Stimulated activated CD8-positive, alpha-beta memory T cell treated with anti-CD3 and anti-CD28 coated beads, Interleukin-15, amount 100 ng/mL, for 48 hours (primary cell): ENCODE data around the gene MARCHF10.
"Not testable (repeated sequence)": the region's sequence is repeated elsewhere in the genome, so short reads cannot be mapped to it uniquely, and the experiment has no call there.

Experiments
- DNase-seq, 2 donors: peaks; one replicate each; pipeline ENCODE4 v3.0.0-alpha.2; 2020; ENCODE audit warnings: low read depth in 2 of 2

Gene MARCHF10, protein sequence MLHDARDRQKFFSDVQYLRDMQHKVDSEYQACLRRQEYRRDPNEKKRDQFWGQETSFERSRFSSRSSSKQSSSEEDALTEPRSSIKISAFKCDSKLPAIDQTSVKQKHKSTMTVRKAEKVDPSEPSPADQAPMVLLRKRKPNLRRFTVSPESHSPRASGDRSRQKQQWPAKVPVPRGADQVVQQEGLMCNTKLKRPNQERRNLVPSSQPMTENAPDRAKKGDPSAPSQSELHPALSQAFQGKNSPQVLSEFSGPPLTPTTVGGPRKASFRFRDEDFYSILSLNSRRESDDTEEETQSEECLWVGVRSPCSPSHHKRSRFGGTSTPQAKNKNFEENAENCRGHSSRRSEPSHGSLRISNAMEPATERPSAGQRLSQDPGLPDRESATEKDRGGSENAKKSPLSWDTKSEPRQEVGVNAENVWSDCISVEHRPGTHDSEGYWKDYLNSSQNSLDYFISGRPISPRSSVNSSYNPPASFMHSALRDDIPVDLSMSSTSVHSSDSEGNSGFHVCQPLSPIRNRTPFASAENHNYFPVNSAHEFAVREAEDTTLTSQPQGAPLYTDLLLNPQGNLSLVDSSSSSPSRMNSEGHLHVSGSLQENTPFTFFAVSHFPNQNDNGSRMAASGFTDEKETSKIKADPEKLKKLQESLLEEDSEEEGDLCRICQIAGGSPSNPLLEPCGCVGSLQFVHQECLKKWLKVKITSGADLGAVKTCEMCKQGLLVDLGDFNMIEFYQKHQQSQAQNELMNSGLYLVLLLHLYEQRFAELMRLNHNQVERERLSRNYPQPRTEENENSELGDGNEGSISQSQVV

GRCh38 chr17:62807812-62808575, at the start of gene MARCHF10:
TSS of gene MARCHF10 (minus strand) at chr17:62808314. CDS start at chr17:62801735, 6,579 bp downstream.
- peak; percentile 22 to 24 for DNase-seq

GRCh38 chr17:62857526-62857925, 49.4 kb upstream of the MARCHF10 start:
- no peak for DNase-seq

GRCh38 chr17:62856594-62856993, 48.5 kb upstream of the MARCHF10 start:
- no peak for DNase-seq

DNA sequence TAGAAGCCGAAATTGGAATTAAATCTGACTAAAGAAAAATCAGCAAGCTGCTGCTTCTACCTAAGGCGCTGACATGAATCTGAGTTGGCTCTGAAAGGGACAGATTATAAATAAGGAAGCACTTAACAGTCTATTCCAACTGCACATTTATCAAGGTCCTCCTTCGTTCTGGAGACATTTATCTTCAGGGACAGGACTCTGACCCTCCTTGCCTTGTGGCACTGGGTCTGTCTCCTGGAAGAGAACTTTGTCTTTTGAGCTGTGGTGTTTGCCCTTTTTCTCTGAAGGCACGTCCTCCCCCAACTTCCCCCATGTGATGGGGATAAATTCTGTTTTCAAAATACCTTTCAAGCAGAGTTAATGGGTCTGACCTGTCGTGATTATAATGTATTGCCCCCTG, 47.0 kb upstream of the MARCHF10 start:
- no peak for DNase-seq

DNA sequence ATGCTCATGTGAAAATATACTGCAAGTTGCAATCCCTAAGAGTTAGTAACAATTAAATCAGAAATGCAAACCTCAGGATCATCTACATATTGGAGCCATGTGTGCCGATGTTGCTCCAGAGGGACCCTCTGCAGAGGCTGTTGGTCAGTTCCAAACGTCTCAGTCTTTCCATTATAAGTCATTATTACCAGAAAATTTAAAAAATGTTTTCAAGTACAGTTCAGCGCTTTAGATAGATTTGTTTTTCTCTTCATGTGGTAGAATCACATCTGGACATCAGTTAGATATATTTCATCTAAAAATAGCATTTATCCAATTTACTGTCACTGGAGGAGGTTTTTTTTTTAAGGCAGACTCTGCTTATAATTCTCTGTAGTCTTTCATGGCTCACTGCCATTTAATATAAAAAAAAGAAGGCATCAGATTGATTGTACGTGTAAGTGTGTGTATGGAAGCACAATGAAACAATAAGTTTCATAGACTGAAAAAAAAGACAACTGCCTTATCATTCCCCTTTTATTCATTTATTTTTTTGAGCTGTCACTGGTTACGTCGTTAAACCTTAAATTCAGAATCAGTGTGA, 46.1 kb upstream of the MARCHF10 start:
- DNase-seq, result no peak

DNA sequence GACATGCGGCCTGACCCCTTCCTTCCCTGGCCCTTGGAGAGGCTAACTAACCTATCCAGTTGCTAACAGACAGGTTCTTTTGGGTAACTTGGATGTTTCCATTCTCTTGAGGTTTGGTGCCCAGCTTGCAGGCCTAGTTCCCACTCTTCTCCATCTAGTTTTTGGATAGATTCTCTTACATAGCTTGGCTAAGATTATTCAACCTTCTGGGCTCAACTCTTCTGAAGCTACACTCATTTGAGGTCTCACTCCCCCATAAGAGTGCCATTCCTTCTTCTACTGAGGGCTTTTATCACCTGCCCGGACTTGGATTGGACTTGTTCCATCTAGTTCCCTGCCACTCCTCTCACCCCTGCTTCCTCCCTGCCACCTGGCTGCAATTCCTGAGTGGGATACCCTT, 44.1 kb upstream of the MARCHF10 start:
- DNase-seq, result no peak

DNA sequence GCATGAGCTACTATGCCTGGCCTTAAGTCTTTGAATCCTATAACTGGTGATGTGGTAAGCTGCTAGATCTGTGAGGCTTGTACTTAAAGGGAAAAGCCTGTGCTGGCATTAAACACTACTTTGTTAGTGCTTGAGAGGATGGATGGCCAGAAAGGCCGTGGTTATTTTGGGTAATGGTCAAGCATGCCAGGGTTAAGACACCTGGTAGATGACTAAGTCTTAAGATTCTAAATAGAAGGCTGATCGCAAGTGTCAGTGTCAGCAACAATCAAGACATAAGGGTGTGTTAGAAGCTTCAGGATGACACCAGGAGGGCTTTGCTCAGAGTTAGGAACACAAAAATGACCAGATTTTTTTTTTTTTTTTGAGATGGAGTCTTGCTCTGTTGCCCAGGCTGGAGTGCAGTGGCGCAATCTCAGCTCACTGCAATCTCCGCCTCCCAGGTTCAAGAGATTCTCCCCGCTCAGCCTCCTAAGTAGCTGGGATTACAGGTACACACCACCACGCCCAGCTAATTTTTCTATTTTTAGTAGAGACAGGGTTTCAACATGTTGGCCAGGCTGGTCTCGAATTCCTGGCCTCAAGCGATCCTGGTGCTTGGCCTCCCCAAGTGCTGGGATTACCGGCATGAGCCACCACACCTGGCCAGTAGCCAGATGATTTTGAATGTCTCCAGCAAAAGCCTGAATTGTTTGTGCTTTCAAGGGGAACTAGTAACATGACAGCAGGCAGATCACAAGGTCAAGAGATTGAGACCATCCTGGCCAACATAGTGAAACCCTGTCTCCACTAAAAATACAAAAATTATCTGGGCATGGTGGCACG, 41.7 kb upstream of the MARCHF10 start:
- not testable (repeated sequence) for DNase-seq

GRCh38 chr17:62848334-62848733, 40.2 kb upstream of the MARCHF10 start:
- DNase-seq, result no peak

- DNase-seq, result no peak
Measured at GRCh38 chr17:62847426-62847825, 39.3 kb upstream of the MARCHF10 start.

GRCh38 chr17:62840871-62841270, 32.8 kb upstream of the MARCHF10 start:
- no peak for DNase-seq

DNA sequence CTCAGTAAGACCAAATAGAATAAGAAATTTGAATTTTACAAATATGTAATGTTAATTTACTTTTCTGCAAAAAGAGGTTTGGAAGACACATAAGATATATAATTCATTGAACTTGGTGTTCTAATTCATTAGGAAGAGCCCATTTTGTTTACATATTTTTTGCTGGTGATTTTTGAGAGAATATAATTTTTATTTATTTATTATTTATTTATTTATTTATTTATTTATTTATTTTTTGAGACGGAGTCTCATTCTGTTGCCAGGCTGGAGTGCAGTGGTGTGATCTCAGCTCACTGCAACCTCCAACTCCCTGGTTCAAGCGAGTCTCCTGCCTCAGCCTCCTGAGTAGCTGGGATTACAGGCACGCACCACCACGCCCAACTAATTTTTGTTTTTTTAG, 25.7 kb upstream of the MARCHF10 start:
- DNase-seq, result not testable (repeated sequence)

DNA sequence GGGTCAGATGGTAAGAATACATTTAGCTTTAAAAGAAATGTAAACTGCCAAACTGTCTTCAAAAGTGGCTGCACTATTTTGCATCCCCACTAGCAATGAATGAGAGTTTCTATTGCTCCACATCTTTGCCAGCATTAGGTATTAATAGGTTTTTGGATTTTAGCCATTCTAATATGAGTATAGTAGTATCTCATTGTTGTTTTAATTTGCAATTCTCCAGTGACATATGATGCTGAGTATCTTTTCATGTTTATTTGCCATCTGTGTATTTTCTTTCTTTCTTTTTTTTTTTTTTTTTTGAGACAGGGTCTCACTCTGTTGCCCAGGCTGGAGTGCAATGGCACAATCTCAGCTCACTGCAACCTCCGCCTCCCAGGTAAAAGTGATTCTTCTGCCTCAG, 24.3 kb upstream of the MARCHF10 start:
- no peak for DNase-seq

GRCh38 chr17:62831066-62831465, 23.0 kb upstream of the MARCHF10 start:
- not testable (repeated sequence) for DNase-seq

DNA sequence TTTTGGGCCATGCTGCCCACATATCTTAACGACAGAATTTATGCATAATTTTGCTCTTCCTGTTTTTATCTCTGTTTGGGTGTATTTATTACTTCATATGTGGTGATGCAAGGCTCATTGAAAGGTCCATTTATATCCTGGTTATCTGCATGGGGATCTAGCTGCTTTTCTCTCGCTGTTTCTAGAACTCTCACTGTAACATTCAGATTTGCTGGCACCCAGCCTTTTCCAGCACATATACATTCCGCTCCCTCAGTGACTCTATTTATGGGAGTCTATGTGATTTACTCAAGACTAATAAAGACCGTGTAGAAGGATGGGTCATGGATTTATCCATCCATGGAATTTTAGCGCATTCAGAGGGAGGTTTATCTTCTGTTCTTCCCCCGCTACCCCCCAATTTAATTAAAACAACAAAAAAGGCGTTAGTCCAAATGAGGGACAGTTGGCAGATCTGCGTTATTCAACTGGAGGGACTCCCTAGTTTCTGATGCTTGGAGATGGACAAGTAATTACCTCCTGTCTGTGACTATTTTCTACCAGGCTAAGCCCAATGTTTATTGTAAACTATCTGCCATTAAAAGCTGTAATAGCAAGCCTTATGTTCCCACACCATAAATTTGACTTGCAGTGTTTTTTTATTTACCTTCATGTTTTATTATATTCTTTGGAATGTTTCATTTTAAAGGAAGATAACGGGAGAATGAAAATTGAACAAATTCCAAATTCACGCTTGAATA, 19.8 kb upstream of the MARCHF10 start:
- no peak for DNase-seq

GRCh38 chr17:62826956-62827355, 18.8 kb upstream of the MARCHF10 start:
- no peak for DNase-seq

DNA sequence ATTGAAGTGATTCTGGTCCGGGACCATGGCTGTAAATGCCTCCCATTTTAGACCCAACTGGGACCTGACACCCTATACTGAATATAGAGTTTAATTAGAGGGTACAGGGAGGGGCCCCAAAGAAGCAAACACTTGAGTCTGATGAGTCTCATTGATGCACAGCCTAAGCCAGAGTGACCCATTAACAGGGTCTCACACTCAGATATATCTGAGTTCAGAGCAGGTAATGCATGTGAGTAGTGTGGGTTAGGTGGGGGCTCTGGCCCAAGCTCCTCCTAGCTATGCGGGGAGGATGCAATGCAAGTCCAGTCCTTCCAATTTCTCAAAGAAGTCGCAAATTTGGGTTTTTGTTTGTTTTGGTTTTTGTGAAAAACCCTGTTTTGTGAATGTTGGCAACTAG, 17.1 kb upstream of the MARCHF10 start:
- no peak for DNase-seq

DNA sequence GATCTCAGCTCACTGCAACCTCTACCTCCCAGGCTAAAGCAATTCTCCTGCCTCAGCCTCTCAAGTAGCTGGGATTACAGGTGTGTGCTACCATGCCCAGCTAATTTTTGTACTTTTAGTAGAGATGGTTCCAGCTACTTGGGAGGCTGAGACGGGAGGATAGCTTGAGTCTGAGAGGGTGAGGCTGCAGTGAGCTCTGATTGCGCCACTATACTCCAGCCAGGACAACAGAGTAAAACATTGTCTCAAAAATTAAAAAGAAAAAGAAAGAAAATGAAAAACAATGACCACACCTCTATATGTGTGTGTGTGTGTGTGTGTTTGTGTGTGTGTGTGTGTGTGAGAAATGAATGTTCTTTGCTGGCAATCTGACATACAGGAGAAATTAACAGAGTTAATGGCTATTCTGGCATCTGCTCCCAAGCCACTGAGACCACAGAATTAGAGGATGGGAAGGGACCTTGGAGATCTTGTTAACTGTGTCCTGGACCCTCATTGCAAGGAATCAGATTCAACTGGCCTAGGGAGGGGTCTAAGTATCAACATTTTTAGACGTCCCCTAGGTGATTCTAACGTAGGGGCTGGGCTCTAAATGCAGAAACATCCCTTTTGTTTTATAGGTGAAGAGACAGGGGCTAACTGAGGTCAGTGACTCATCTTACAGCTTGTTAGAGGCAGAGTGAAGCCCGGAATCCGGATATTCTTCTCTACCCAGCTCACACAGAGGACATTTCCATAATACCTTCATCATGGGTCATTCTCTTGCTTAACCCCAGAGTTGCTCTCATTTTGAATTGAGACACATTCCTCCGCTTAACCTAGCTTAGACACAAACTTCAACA, 16.4 kb upstream of the MARCHF10 start:
- no peak for DNase-seq

DNA sequence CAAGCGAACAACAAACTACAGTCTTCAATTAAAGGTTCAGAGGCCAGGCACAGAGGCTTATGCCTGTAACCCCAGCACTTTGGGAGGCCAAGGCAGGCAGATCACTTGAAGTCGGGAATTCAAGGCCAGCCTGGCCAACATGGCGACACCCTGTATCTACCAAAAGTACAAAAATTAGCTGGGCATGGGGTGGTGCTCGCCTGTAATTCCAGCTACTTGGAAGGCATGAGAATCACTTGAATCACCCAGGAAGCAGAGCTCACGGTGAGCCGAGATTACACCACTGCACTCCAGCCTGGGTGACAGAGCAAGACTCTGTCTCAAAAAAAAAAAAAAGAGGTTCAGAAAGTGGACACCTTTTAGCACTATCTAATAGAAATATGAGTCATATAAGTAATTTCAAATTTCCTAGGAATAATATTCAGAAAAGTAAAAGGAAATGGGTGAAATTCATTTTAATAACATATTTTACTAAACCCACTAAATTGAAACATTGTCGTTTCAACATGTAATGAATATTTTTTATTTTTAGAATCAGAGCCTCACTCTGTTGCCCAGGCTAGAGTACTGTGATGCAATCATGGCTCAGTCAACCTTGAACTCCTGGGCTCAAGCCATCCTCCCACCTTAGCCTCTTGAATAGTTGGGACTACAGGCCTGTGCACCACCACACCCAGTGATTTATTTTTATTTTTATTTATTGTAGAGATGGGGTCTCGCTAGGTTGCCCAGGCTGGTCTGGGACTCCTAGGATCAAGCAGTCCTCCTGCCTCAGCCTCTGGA, 15.2 kb upstream of the MARCHF10 start:
- no peak for DNase-seq
